Measurements from ENCODE around the gene UBXN4.

- TF ChIP-seq, protein P1, sequence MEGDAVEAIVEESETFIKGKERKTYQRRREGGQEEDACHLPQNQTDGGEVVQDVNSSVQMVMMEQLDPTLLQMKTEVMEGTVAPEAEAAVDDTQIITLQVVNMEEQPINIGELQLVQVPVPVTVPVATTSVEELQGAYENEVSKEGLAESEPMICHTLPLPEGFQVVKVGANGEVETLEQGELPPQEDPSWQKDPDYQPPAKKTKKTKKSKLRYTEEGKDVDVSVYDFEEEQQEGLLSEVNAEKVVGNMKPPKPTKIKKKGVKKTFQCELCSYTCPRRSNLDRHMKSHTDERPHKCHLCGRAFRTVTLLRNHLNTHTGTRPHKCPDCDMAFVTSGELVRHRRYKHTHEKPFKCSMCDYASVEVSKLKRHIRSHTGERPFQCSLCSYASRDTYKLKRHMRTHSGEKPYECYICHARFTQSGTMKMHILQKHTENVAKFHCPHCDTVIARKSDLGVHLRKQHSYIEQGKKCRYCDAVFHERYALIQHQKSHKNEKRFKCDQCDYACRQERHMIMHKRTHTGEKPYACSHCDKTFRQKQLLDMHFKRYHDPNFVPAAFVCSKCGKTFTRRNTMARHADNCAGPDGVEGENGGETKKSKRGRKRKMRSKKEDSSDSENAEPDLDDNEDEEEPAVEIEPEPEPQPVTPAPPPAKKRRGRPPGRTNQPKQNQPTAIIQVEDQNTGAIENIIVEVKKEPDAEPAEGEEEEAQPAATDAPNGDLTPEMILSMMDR (conservative IDR thresholded peaks at IDR 0.05; ENCODE audit: low read length) = no peak
- no peak for TF ChIP-seq EZH2phosphoT487 (IDR thresholded peaks at IDR 0.05; ENCODE audit: borderline replicate concordance)
Observed at GRCh38 chr2:135822855-135823254, 81.2 kb downstream of the UBXN4 start.

All from Loucy (cell line).